B cell (primary cell): ENCODE data around the gene KIF9. TPM values are rescaled to one million over a fixed set of nuclear protein-coding genes. Genes with fewer than 3 reads are reported as not detected.

Source experiments
- ATAC-seq: fragments of 200-7000 bp; cut with Tn5 transposase; one replicate; pipeline ENCODE4 v1.10.0; 2021; ENCODE audit warnings: low read depth, mild to moderate bottlenecking, moderate number of reproducible peaks, moderate library complexity
- CTCF ChIA-PET: fragments of 350-600 bp; sonication (Branson Sonifier 250); formaldehyde crosslinking; loops from one replicate; lab custom pipeline; 2021; ENCODE audit warnings: antibody characterized with exemption, inconsistent platforms; lab: Charles Lee
- POLR2A ChIA-PET: fragments of 350-600 bp; sonication (Branson Sonifier 250); formaldehyde crosslinking; loops from one replicate; lab custom pipeline; 2021; ENCODE audit warnings: antibody characterized with exemption; lab: Charles Lee
- DNase-seq: peaks from one replicate; pipeline ENCODE4 v3.0.0; 2013
- H2AFZ ChIP-seq: 2 replicates; pipeline ENCODE4 v1.6.1; 2012; ENCODE audit warnings: mild to moderate bottlenecking, low read depth, low read length; ENCODE audit not compliant: insufficient read depth, poor library complexity, severe bottlenecking
- H3K27ac ChIP-seq, 2 donors: 1 replicate in 1 of 2; 2 replicates in 1 of 2; pipeline ENCODE4 v1.5.1; 2012 to 2013; ENCODE audit warnings: low read length in 2 of 2, mild to moderate bottlenecking in 2 of 2, moderate library complexity in 1 of 2
- H3K27me3 ChIP-seq, 4 experiments: fragments of 200-600 bp in 1 of 4; sonication (generic) in 1 of 4; replicated peaks in 1 of 4; 1 replicate in 2 of 4; 2 replicates in 2 of 4; pipeline versions ENCODE4 v1.6.1 to v1.7.0; 2013 to 2016; ENCODE audit warnings: low read length in 3 of 4, mild to moderate bottlenecking in 2 of 4, mixed read lengths in 1 of 4, moderate library complexity in 1 of 4; ENCODE audit not compliant: insufficient read depth in 4 of 4, control insufficient read depth in 3 of 4; ENCODE audit errors: control extremely low read depth in 1 of 4
- H3K36me3 ChIP-seq, 2 experiments: replicated peaks in 1 of 2; 1 replicate in 1 of 2; 2 replicates in 1 of 2; pipeline versions ENCODE4 v1.6.1 to v1.7.1; 2013; ENCODE audit warnings: low read length in 1 of 2; ENCODE audit not compliant: insufficient read depth in 2 of 2, control insufficient read depth in 1 of 2; ENCODE audit errors: control extremely low read depth in 1 of 2, extremely low read depth in 1 of 2
- H3K4me1 ChIP-seq, 2 donors: fragments of 200-600 bp in 1 of 2; sonication (generic) in 1 of 2; 1 replicate in 1 of 2; 2 replicates in 1 of 2; pipeline versions ENCODE4 v1.5.1 to v1.6.1; 2013 to 2017; ENCODE audit warnings: low read length in 2 of 2; ENCODE audit not compliant: control insufficient read depth in 2 of 2, insufficient read depth in 2 of 2
- H3K4me2 ChIP-seq: replicated peaks from 2 replicates; pipeline ENCODE3; 2012; ENCODE audit warnings: mild to moderate bottlenecking, low read depth, low read length; ENCODE audit not compliant: poor library complexity, severe bottlenecking
- H3K4me3 ChIP-seq, 5 experiments: fragments of 200-600 bp in 1 of 5; sonication (generic) in 1 of 5; 1 replicate in 3 of 5; 2 replicates in 2 of 5; pipeline versions ENCODE4 v1.5.1 to v1.7.0; 2011 to 2016; ENCODE audit warnings: low read length in 4 of 5, mild to moderate bottlenecking in 4 of 5, low read depth in 2 of 5, control low read depth in 1 of 5, moderate library complexity in 1 of 5; ENCODE audit not compliant: insufficient read depth in 1 of 5; ENCODE audit errors: control extremely low read depth in 1 of 5, extremely low read depth in 1 of 5
- H3K79me2 ChIP-seq: fragments of 200-600 bp; sonication (generic); one replicate; pipeline ENCODE4 v1.6.0; 2016; ENCODE audit warnings: low read length; ENCODE audit not compliant: control insufficient read depth, insufficient read depth
- H3K9ac ChIP-seq: fragments of 200-600 bp; sonication (generic); 2 replicates; pipeline ENCODE4 v1.6.1; 2017; ENCODE audit warnings: mild to moderate bottlenecking, low read length, moderate library complexity
- H3K9me3 ChIP-seq, 3 donors: one replicate each; pipeline versions ENCODE4 v1.6.1 to v1.7.1; 2013; ENCODE audit warnings: low read length in 2 of 3; ENCODE audit not compliant: control insufficient read depth in 2 of 3, insufficient read depth in 1 of 3; ENCODE audit errors: control extremely low read depth in 1 of 3
- H4K20me1 ChIP-seq: 2 replicates; pipeline ENCODE4 v1.6.0; 2012; ENCODE audit warnings: mild to moderate bottlenecking, low read length; ENCODE audit not compliant: insufficient read depth, control insufficient read depth, poor library complexity, severe bottlenecking
- H3K27ac Mint-ChIP-seq: one replicate; pipeline ENCODE4 v1.8.0; 2021; ENCODE audit warnings: mixed read lengths
- H3K27me3 Mint-ChIP-seq: one replicate; pipeline ENCODE4 v1.8.0; 2021; ENCODE audit warnings: mixed read lengths
- H3K4me1 Mint-ChIP-seq: one replicate; pipeline ENCODE4 v1.8.0; 2021; ENCODE audit warnings: mixed read lengths
- H3K4me3 Mint-ChIP-seq: one replicate; pipeline ENCODE4 v1.8.0; 2021; ENCODE audit warnings: mixed read lengths
- H3K9me3 Mint-ChIP-seq: one replicate; pipeline ENCODE4 v1.8.0; 2022; ENCODE audit warnings: mixed read lengths; ENCODE audit not compliant: insufficient read depth
- CTCF ChIP-seq: fragments of 200-600 bp; IDR thresholded peaks from one replicate; pipeline ENCODE4 v1.8.0; 2022; ENCODE audit warnings: antibody characterized with exemption, mild to moderate bottlenecking
- EZH2 ChIP-seq: IDR thresholded peaks from 2 replicates; pipeline ENCODE4 v1.6.1; 2012; ENCODE audit warnings: borderline replicate concordance, low read depth, mild to moderate bottlenecking, moderate library complexity, low read length; ENCODE audit not compliant: insufficient read depth, poor library complexity, severe bottlenecking
- WGBS: methylation state at CpG from one replicate; pipeline ENCODE4 v1.1.5; 2013; ENCODE audit warnings: missing lambda C conversion rate; ENCODE audit not compliant: insufficient coverage; 5-methylcytosine and 5-hydroxymethylcytosine counted together
- intact Hi-C: fragments of 100-400 bp; cut with micrococcal nuclease; formaldehyde crosslinking; loops from one replicate; pipeline ENCODE4 v1.10.0; 2022
- polyA plus RNA-seq: library from polyadenylated mRNA; depleted of rRNA; stranded (reverse); fragments of >200 nt; gene quantifications from 2 replicates; pipeline ENCODE4 v1.2.3, GENCODE V29; 2012
- total RNA-seq, 2 donors: library from RNA; stranded (reverse); fragments of 120-200 nt in 1 of 2; gene quantifications; 1 replicate in 1 of 2; 2 replicates in 1 of 2; pipeline versions ENCODE4 v1.2.3 to v1.2.4, GENCODE V29; 2013 to 2022

Gene KIF9
- total and polyA plus RNA-seq, 2 donors (not counting 1 experiment from before 2014, with no cell fraction given), result 3.0 to 3.8 TPM

GRCh38 chr3:47298439-47298838 is 15.8 kb upstream of the KIF9 start:
- ATAC-seq, result no peak
- H3K36me3 ChIP-seq, result peaks cover 7 to 17% of the 10 kb centered on the region in 2 experiments
- POLR2A ChIA-PET, result no interaction called here
- H3K9ac ChIP-seq, result no peak overlapping the region
- TF ChIP-seq EZH2 (no peak), CTCF (no peak)
- Mint-ChIP-seq H3K9me3 (no peaks in the 10 kb centered on the region), H3K4me1 (peaks cover 60% of the 10 kb centered on the region), H3K27ac (no peak overlapping the region), H3K4me3 (no peak overlapping the region), H3K27me3 (no peaks in the 10 kb centered on the region)
- H3K4me2 ChIP-seq, result no peak overlapping the region
- no peak overlapping the region for H3K27ac ChIP-seq
- H4K20me1 ChIP-seq, result peaks cover 39% of the 10 kb centered on the region
- no peaks in the 10 kb centered on the region for H3K27me3 ChIP-seq
- CTCF ChIA-PET, result no interaction called here
- no peaks in the 10 kb centered on the region for H3K9me3 ChIP-seq
- H3K79me2 ChIP-seq, result peaks cover 95% of the 10 kb centered on the region
- intact Hi-C loops, result no loop called here
- H2AFZ ChIP-seq, result no peak overlapping the region
- whole genome bisulfite sequencing, result no CpG with 5 or more reads among the region's 3 CpGs
- H3K4me1 ChIP-seq, result peaks cover 19 to 21% of the 10 kb centered on the region in 2 donors
- no peak for DNase-seq
- no peak overlapping the region for H3K4me3 ChIP-seq

- H3K36me3 ChIP-seq, result peaks cover 3 to 7% of the 10 kb centered on the region in 2 experiments
- Mint-ChIP-seq H3K4me1 (peaks cover 74% of the 10 kb centered on the region), H3K9me3 (no peaks in the 10 kb centered on the region), H3K27ac (peak overlapping the region; percentile 80), H3K27me3 (no peaks in the 10 kb centered on the region), H3K4me3 (peak overlapping the region; percentile 40)
- H3K4me1 ChIP-seq, result peaks cover 23 to 33% of the 10 kb centered on the region in 2 donors
- intact Hi-C loops, result no loop called here
- peaks cover 96% of the 10 kb centered on the region for H3K79me2 ChIP-seq
- no peak for DNase-seq
- peak overlapping the region in 1 of 5 experiments; percentile 15 for H3K4me3 ChIP-seq
- no CpG with 5 or more reads among the region's 2 CpGs for WGBS
- no peaks in the 10 kb centered on the region for H3K27me3 ChIP-seq
- no peak overlapping the region for H2AFZ ChIP-seq
- CTCF ChIA-PET, result no interaction called here
- POLR2A ChIA-PET, result interaction anchor here (0.6 kb wide), 1 partner anchor 12 kb away, joined by 3 read pairs; no protein-coding TSS in a partner anchor
- ATAC-seq, result no peak
- H4K20me1 ChIP-seq, result peaks cover 42% of the 10 kb centered on the region
- H3K4me2 ChIP-seq, result peak overlapping the region; percentile 51
- peak overlapping the region; percentile 1 to 43 for H3K27ac ChIP-seq
- no peak for TF ChIP-seq CTCF
- no peak for TF ChIP-seq EZH2
- no peaks in the 10 kb centered on the region for H3K9me3 ChIP-seq
- H3K9ac ChIP-seq, result peak overlapping the region; percentile 41
These were observed 14.1 kb upstream of the KIF9 start for GRCh38 chr3:47296562-47297302.
